ENCODE measurements around the gene ATP8B3. TPM values are rescaled to one million over a fixed set of nuclear protein-coding genes. Genes with fewer than 3 reads are reported as not detected.

The ATP8B3 gene
- total RNA-seq, 4 donors from 2014 or later: 0.27 to 0.75 TPM; not detected in 2

DNA sequence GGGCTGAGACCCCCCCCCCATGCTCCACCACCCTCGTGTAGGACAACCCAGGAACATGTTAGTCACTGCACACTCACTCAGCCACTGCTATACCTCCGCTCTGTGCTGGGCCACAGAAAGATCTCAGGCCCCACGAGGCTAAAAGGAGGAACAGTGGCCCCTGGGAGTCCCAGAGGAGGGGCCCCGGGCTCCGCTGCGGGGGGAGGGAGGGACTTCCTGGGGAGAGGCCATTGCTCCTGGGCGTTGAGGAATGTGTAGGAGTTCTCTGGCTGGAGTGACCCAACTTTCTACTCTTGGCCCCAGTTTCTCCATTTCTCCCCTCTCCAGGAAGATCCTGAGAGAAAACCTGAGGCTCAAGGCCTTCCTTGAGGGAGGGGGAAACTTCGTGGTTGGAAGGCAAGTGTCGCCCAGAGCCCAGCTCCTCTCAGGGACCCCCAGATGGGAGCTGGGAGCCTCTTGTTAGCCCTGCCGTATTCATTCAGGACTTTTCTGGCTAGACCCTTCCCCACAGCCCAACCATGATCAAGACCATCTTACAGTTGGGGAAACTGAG lies 45.2 kb downstream of the ATP8B3 start:
- no peaks in the 10 kb centered on the region for H3K4me1 ChIP-seq
- H3K4me3 ChIP-seq: no peak overlapping the region
- peaks cover 100% of the 10 kb centered on the region for H3K27me3 ChIP-seq
- H3K36me3 ChIP-seq: no peaks in the 10 kb centered on the region
- no peak overlapping the region for H3K27ac ChIP-seq
- intact Hi-C loops (cut with DNase I; ENCODE audit: low total_unique reads): loop anchor here (10.0 kb wide), 1 partner anchor 222 kb away; no protein-coding TSS in a partner anchor
- in situ Hi-C loops (cut with MboI; ENCODE audit: low pct_ligation_motif_present in 1 of 4, low pct_unique_long_range_greater_than_20kb in 1 of 4, low sequenced_read_pairs in 3 of 4): no loop called here
- peaks cover 10 to 13% of the 10 kb centered on the region in 2 donors for H3K9me3 ChIP-seq
- DNase-seq: no peak
- 17% methylated on average over 10 of the region's 10 CpGs; no CpG with 5 or more reads in 1 of the 2 donors for WGBS, 2 donors (ENCODE audit: low coverage in 1 of 2)
- TF ChIP-seq POLR2AphosphoS5 (IDR thresholded peaks at IDR 0.05): no peak
- TF ChIP-seq, protein P1, sequence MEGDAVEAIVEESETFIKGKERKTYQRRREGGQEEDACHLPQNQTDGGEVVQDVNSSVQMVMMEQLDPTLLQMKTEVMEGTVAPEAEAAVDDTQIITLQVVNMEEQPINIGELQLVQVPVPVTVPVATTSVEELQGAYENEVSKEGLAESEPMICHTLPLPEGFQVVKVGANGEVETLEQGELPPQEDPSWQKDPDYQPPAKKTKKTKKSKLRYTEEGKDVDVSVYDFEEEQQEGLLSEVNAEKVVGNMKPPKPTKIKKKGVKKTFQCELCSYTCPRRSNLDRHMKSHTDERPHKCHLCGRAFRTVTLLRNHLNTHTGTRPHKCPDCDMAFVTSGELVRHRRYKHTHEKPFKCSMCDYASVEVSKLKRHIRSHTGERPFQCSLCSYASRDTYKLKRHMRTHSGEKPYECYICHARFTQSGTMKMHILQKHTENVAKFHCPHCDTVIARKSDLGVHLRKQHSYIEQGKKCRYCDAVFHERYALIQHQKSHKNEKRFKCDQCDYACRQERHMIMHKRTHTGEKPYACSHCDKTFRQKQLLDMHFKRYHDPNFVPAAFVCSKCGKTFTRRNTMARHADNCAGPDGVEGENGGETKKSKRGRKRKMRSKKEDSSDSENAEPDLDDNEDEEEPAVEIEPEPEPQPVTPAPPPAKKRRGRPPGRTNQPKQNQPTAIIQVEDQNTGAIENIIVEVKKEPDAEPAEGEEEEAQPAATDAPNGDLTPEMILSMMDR (IDR thresholded peaks at IDR 0.05): no peak
- no peak for TF ChIP-seq EP300 (IDR thresholded peaks at IDR 0.05; ENCODE audit: low read depth)
- TF ChIP-seq POLR2A (IDR thresholded peaks at IDR 0.05): no peak

DNA sequence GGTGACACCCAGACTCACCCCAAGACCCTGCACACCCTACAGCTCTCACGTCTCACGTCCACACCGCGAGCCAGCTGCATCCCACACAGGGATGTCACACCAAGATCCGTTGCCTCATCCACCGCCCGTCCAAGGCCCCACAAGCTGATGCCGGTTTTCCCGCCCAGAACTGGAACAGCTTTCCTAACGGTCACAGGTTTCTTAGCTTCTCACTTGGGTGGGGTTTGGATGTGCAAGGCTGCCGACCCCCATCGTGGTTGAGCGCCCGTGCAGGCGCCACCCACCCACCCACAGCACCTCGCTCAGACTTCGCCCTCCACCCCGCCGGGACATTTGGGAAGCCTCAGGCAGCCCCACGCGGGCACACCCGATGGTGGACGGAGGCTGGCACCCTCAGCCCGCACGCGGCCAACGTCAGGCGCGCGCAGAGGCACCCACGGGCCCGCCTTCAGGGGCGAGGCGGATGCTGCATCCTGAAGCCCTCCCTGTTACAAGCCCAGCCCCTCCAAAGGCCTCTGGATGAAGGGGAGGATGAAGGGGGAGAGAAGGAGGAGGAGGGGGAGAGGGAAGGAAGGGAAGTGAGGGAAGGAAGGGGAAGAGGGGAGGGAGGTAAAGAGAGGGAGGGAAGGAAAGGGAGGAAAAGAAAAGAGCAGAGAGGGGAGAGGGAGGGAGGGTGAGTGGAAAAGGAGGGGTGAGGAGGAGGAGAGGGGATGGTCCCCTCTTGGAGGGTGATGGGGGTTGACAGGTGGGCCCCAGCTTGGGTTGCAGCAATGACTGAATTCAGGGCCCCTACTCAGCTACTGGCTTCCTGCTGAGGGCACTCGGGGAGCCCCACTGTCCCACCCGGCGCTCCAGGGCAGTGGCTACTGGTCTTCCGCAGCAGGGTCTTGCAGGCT lies 45.9 kb downstream of the ATP8B3 start:
- Histone ChIP-seq H3K4me1 (no peaks in the 10 kb centered on the region), H3K36me3 (no peaks in the 10 kb centered on the region), H3K9me3 (peaks cover 7 to 8% of the 10 kb centered on the region in 2 donors), H3K27me3 (peaks cover 100% of the 10 kb centered on the region), H3K27ac (no peak overlapping the region), H3K4me3 (no peak overlapping the region)
- intact Hi-C loops (cut with DNase I; ENCODE audit: low total_unique reads): loop anchor here (10.0 kb wide), 1 partner anchor 221 kb away; no protein-coding TSS in a partner anchor
- 13% methylated on average over 36 of the region's 38 CpGs; no CpG with 5 or more reads in 1 of the 2 donors for WGBS, 2 donors (ENCODE audit: low coverage in 1 of 2)
- in situ Hi-C loops (cut with MboI; ENCODE audit: low pct_ligation_motif_present in 1 of 4, low pct_unique_long_range_greater_than_20kb in 1 of 4, low sequenced_read_pairs in 3 of 4): no loop called here
- no peak for TF ChIP-seq POLR2A (IDR thresholded peaks at IDR 0.05)
- no peak for TF ChIP-seq POLR2AphosphoS5 (IDR thresholded peaks at IDR 0.05)
- TF ChIP-seq EP300 (IDR thresholded peaks at IDR 0.05; ENCODE audit: low read depth): no peak
- TF ChIP-seq, protein P1 (IDR thresholded peaks at IDR 0.05): no peak
- DNase-seq: no peak

DNA sequence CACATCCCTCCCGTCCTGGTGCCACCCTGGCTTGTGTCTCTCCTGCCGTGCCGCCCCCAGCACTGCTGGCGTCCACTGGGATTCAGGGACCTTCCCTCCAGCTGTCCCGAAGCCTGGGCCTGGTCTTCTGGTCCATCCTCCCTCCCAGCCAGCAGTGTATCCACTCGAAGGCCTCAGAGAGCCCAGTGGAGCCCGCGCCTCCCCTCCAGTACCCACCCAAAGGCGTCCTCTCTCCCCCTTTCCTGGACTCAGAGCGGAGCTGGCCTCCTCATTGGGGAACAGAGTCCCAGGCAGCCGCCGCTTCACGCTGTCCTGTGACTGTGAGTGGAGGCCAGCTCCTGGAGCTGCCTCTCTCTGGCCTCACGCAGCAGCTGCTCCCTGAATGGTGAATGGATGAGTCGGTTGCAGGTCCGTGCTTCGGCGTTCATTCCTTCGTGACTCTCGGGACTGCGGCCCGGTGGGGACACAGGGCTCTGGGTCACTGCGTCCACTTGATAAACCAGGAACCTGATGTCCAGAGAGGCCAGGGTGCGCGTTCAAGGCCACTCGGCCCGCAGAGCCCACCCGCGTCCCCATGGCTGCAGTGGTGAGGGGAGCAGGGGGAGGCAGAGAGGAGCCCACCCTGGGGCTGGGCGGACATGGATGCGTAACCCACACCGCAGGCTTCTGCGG lies 46.7 kb downstream of the ATP8B3 start:
- no peaks in the 10 kb centered on the region for H3K9me3 ChIP-seq
- H3K27ac ChIP-seq: no peak overlapping the region
- in situ Hi-C loops (cut with MboI; ENCODE audit: low pct_ligation_motif_present in 1 of 4, low pct_unique_long_range_greater_than_20kb in 1 of 4, low sequenced_read_pairs in 3 of 4) (no loop called here), intact Hi-C loops (cut with DNase I; ENCODE audit: low total_unique reads) (loop anchor here (10.0 kb wide), 1 partner anchor 221 kb away; no protein-coding TSS in a partner anchor)
- 24% methylated on average over 26 of the region's 33 CpGs; no CpG with 5 or more reads in 1 of the 2 donors for WGBS, 2 donors (ENCODE audit: low coverage in 1 of 2)
- no peaks in the 10 kb centered on the region for H3K4me1 ChIP-seq
- H3K36me3 ChIP-seq: no peaks in the 10 kb centered on the region
- TF ChIP-seq, protein P1 (IDR thresholded peaks at IDR 0.05): no peak
- H3K4me3 ChIP-seq: no peak overlapping the region
- H3K27me3 ChIP-seq: peaks cover 100% of the 10 kb centered on the region
- no peak for DNase-seq

DNA sequence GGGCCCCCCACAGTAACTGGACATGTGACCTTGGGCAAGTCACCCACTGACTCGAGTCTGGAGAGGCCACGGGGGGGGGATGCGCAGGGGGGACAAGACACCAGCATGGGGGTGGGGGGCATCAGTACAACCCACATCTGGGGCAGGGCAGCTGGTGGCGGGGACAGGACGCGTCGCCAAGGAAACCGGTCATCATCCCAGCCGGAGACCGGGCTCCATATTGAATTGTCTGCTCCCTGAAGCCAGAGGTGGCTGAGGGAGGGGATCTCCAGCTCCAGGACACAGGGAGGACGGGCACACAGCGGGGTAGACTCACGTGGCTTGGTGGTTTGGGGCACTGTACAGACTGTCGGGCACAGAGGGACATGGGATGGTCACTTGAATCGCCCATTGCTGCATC lies 47.3 kb downstream of the ATP8B3 start:
- H3K27ac ChIP-seq: no peak overlapping the region
- TF ChIP-seq POLR2A (IDR thresholded peaks at IDR 0.05) (no peak), EP300 (IDR thresholded peaks at IDR 0.05; ENCODE audit: low read depth) (no peak), POLR2AphosphoS5 (IDR thresholded peaks at IDR 0.05) (no peak)
- TF ChIP-seq, protein P1 (IDR thresholded peaks at IDR 0.05): no peak
- 14% methylated on average over 12 of the region's 15 CpGs; no CpG with 5 or more reads in 1 of the 2 donors for WGBS, 2 donors (ENCODE audit: low coverage in 1 of 2)
- no peaks in the 10 kb centered on the region for H3K9me3 ChIP-seq
- no peaks in the 10 kb centered on the region for H3K4me1 ChIP-seq
- intact Hi-C loops (cut with DNase I; ENCODE audit: low total_unique reads): loop anchor here (10.0 kb wide), 1 partner anchor 220 kb away; no protein-coding TSS in a partner anchor
- no peak for DNase-seq
- H3K36me3 ChIP-seq: no peaks in the 10 kb centered on the region
- no peak overlapping the region for H3K4me3 ChIP-seq
- peaks cover 100% of the 10 kb centered on the region for H3K27me3 ChIP-seq
- in situ Hi-C loops (cut with MboI; ENCODE audit: low pct_ligation_motif_present in 1 of 4, low pct_unique_long_range_greater_than_20kb in 1 of 4, low sequenced_read_pairs in 3 of 4): no loop called here
